Left hindlimb (tissue), 1 donor: ENCODE measurements around the gene CDC37L1.

ENCODE experiments used
- DNase-seq: peaks from one replicate; pipeline ENCODE4 v3.0.0-alpha.2; 2018

The CDC37L1 gene

DNA sequence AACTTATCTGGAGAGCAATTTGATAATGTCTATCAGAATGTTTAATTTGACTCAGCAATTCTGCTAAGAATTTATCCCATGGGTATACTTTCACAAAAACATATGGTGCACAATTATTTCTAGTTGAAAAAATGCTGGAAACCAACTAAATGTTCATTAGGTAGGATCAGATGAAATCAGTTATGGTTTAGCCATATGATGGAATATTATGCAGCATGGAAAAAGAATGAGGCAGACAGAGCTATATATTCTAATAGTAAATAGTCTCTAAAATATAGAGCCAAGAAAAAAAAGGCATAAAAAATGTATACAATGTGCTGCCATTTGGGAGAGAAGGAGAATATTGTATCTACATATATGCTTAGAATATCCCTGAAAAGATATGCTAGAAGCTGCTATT lies 9.5 kb upstream of the CDC37L1 start:
- no peak for DNase-seq

DNA sequence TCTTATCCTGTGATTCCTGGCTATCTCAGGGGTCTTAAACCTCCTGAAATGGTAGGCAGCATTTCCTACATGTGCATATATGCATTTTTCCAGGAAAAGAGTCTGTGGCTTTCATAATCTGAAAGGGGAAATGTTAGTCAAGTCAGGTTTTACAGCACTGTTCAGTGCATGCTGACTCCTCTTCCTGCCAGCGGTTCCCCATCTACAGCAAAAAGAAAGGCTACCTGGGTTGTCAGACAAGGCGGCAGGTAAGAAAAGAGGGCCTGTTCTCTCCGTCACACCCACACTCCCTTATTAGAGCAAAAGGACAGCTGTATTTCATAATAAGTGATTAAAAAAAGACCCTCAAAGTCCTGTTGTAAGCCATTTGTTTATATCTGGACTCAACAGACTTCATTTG lies 8.8 kb upstream of the CDC37L1 start:
- DNase-seq: no peak

DNA sequence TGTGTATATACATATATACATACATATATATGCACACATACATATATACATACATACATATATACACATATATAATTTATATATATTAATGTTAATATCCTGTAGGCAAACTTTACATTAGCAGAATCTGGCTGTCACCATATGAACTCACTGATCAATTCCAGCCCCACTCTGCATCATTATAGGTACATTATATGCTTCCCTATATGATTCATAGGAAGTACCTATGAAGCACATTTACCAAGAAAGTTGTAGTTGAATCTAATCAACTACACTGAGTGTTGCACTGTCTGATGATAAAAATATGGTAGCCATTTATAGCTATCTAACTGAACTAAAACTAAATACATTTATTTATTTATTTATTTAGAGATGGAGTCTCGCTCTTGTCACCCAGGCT lies 7.6 kb upstream of the CDC37L1 start:
- DNase-seq: no peak

DNA sequence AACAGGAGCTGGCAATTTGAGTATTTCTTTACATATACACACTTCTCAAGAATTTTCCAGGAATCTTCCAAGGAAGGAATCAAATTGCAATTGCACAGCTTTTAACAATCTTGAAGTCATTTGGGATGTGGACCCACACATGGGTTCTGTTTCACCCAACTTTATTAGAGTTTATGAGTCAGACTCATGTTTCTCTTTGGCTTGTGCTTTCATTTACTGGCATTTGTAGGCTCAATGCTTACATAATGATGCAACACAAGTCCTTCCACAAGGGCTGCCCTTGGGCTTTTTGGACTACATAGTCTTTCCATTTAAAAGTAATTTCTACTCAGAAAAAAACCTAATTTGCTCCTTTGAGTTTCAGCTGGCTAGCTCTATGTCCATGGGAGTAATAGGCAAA lies 4.6 kb upstream of the CDC37L1 start:
- DNase-seq: no peak

DNA sequence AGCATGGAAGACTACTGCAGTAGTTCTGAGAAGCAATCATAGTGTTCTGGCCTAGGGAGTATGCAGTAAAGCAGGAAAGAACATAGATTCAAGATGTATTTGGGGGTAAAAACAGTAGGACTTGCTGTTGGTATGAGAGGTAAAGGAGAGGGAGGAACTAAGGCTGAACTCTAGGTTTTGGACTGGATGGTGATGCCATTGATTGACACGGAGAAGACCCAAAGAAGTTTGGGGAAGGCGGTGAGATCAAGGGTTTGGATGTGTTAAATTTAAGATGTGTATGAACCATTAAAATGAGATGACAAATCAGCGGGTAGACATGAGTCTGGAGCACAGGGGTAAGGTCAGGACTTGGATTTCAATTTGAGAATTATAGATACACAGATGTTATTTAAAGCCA lies 2.0 kb upstream of the CDC37L1 start:
- no peak for DNase-seq

DNA sequence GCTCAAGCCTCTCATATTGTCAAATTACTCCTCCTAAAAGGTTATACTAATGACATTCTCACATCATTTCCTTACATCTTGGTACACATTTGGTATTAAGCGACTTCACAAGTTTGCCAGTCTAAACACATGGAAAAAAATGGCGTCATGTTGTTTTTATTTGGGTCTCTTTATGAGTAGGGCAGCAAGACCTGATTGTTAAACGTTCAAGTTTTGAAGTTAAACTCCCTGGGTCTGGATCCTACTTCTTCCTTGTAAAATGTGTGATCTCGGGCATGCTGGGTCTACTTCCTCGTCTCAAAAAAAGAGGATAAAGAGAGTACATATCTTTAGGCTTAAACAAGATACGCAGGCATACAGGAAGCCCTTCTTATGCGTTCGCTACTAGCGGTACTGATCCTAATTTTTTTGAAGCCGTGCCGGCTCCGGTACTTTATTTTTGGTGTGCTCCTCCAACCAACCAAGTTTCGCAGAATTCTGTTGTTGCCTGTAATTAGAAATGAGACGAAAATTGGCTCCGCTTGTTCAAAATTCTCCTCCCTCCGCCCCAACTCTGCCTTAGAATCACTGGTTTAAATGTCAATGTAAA lies 596 bp upstream of the CDC37L1 start:
- DNase-seq: no peak

DNA sequence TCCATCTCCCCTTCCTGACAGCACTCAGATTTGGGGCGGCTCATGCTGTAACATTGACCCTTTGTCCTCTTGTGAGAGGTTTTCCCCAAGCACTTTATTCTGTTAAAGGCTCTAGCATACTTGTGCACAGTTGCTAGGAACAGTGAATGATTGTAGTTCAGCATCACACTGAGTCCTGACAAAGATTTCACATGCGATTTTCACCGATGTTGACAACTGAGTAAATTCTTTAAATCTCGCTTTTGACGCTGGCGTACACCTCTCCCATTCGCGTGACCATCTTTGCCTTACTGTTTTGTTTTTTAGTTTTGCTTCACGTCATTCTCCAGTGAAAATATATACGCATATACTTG lies 780 bp downstream of the CDC37L1 start:
- no peak for DNase-seq

DNA sequence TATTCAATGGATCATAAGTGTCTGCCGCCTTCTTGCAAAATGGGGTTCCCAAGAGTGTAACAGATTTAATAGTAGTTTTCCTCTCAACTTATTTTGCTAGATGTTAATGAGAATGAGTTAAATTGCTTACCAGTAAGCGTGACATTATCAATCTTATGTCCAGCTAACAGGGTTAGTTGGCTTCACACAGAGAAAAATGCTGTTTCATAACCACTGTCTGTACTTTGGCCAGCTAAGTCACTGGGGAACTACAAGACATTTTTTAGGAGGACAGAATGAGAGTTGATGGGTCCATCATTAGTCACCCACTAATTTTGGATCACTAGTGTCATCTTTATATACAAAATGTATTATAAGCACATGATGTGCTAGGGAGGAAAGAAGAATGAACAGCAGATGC lies 1.4 kb downstream of the CDC37L1 start:
- no peak for DNase-seq

DNA sequence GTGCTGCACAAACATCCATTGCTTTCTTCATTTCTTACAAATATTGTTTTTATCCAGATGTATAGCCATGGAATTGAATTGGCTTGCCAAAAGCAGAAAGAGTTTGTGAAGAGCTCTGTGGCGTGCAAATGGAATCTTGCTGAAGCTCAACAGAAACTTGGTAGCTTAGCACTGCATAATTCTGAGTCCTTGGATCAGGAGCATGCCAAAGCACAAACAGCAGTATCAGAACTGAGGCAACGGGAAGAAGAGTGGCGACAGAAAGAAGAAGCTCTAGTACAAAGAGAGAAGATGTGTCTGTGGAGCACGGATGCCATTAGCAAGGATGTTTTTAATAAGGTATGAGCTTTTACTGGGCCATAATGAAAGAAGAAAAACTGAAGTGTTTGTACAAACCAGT lies 5.5 kb downstream of the CDC37L1 start:
- DNase-seq: no peak

DNA sequence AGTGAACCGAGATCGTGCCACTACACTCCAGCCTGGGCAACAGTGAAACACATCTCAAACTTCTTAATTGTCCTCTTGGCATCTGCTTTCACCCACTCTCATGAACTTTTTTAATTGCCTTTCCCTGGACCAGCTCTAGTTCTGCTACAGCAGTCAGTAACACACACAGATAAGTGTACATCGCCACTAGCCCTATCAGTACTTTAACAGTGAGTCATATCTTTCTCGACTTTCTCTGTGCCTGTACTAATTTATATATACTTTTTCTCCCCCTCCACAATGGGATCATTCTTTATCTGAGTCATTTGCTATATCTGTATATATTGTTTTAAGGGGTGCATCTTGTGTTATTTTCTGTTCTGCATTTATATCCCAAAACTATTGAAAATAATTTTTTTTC lies 6.7 kb downstream of the CDC37L1 start:
- no peak for DNase-seq

DNA sequence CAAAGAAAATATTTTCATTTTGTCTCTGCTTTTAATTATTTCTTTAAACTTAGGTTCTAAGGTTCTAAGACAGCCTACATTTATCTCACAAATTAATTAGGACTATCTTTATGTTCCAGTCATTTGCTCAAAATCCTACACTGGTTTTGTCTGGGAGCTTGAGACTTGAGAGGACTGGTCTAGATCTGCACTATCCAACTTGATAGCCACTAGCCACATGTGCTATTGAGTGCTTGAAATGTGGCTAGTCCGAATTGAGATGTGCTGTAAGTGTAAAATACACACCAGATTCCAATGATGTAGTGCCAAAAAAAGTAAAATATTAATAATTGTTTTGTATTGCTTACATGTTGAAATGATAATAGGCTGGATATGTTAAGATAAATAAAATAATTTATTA lies 7.2 kb downstream of the CDC37L1 start:
- no peak for DNase-seq

DNA sequence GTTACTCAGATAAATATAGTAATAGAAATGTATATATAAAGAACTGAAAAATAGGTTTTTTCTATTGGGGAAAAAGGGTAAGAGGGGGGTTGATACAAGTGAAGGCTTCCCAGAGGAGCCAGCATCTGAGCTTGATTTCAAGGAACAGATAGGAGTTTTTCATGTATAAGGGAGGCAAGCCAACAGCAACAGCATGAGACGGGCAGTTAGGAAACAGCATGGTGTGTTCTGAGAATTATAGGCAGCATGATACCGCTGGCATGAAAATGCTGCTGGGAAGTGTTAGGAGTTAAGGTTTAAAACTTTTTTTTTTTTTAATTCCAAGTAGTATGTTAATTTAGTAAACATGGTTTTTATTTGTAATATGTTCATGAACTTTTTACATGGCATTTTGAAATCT lies 9.7 kb downstream of the CDC37L1 start:
- no peak for DNase-seq

DNA sequence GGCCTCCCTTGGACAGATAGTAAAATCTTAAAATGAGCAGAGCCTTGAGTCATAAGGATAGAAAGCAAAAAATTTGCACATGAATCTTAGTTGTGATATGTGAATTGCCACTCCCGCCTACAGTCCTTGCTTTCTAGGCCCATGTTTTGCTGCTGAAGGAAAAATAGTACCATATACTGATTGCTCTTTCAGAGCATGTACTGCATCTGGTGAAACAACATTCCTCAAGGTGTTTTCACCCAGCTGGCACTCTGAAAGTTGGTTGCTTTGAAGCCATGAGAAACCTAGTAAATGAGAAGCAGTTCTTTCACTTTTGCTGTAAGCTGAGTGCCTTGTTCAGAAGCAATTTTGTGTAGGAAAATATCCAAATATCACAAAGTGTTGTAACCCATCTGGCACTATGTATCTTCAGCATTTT lies 10.3 kb downstream of the CDC37L1 start:
- no peak for DNase-seq

DNA sequence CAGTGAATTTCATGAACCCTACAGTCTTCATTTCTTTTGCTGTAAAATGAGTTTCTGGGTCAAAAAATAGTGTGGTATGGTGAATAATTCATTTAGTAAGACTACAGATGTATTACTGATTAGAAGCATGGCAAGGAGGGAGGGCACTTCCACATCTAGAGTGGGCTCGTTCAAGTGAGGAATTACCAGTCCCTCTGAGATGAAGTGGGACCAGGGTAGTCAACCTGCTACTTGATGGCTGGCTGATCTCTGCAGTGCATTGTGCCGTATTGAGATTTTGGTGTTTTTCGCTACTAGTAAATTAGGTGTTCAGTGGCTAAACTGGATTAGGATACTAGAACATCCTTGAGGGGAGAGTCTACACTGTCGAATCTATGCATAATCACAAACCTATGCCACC lies 10.8 kb downstream of the CDC37L1 start:
- no peak for DNase-seq

DNA sequence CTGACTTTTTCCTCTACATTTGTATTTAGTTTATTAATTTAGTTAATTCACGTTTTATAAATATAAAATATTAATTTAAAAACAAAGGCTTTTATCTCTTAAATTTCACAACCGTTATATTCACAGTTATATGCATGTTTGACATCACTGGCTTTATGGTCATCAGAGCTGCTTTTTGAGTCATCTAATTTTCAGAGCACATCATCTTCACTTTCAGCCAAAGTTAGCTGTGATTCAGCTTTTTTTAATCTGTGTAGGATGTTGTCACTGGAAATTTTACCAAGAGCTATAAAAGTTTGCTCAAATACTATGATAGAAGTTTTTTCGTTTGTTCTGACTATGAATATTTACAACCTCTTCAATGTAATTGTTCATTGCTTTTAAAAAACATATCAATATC lies 12.4 kb downstream of the CDC37L1 start:
- no peak for DNase-seq

DNA sequence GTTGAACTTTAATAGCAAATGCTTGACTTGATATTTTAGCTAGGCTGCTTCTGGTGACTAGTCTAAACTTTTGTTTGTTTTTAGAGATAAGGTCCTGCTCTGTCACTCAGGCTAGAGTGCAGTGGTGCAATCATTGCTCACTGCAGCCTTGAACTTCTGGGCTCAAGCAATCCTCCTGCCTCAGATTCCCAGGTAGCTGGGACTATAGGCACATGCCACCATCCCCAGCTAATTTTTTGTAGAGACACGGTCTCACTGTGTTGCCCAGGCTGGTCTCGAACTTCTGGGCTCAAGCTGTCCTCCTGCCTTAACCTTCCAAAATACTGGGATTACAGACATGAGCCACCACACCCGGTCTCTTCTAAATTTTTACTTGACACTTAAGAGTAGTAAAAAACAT lies 20.7 kb downstream of the CDC37L1 start:
- DNase-seq: no peak

DNA sequence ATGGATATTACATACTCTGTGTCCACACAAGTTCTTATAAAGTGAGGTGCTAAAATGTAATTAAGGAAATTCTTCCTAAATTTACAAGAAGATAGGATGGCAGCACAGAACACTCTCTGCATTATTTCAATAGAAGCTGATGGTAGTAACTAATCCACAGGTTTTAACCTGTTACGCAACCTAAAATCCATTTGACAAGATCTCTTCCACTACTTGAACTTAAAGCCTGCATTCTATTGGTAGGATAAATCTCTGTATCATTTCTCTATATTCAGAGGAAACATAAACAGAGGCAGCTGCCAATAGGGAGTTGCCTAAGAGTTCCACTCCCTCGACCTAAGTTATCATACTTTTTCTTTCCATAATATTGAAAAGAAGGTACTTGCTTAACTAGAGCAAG lies 21.6 kb downstream of the CDC37L1 start:
- no peak for DNase-seq

DNA sequence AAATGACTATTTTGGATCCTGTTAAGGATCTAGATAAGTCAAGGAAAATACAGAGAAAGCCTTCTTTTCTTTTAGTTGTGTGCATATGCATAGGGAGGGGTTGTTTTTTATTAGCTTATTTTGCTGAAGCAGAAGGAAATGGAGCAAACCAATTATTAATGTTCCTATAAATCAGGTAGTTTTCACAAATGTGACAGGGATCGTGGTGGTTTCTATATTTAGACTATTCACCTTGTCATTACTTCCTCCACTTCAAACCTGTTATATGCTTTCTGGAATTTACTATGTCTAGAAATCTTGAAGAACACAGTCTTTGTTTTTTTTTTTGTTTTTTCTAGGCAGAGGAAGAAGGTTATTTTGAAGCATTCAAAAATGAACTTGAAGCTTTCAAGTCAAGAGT lies 22.2 kb downstream of the CDC37L1 start:
- no peak for DNase-seq

DNA sequence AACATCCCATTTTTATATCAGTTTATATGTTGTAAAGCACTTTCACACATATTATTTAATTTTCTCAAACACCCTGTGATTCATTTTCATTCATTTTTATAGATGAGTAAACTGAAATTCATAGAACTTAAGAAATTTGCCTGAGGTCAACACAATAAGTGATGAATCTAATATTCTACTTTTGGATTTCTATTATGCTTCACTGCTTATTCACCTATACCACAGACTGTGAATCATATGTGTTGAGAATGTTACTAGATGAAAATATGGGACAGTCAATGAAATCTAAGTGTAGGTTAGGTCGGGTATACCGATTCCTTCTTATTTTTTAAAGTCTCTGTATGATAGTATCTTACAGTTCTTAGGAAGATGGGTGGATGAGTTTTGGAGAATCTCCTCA lies 24.8 kb downstream of the CDC37L1 start:
- no peak for DNase-seq

DNA sequence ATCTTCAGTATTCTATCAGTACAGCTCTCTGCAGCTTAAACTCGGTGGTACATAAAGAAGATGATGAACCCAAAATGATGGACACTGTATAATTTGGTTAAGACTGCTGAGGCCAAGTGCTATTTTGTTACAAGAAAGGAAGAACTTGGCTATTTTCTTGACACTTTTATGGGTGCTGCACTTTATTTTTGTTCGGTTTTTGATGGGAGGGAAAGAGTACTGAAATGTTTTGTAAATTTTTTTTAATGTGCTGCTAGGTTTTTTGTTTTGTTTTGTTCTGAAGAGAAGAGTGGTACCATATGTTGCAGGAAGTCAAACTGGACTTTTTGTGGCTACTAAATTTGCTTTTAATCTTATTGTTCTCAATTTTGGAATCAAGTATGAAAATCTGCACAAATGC lies 26.7 kb downstream of the CDC37L1 start:
- no peak for DNase-seq

DNA sequence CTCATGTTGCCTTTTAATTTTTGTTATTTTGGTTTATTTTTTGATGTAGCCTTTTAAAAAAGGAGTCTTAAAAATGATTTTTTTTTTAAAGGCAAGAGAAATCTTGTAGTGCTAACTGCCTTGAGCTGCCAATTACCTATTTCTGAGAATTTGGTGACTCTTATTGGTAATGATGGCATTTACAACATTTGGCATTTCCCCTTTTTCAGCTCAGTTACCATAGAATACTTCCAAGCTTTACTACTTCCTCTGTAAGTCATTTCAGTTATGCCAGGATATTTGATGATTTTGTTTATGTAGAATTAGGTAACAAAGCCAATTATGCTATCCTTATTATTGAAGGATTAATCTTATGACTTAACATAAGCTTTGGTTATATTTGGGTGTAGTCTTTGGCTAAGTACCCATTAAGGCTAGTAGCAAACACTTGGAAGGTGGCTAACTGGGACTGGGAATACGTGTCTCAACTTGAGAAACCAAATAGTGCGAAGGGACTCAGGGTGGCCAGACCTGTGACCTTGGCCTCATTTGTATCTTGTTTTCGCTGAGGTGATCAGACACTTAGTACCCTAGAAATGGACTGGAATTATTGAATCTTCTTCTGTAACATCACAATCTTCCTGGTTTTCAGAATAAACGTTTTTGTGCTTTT lies 27.7 kb downstream of the CDC37L1 start:
- DNase-seq: no peak

DNA sequence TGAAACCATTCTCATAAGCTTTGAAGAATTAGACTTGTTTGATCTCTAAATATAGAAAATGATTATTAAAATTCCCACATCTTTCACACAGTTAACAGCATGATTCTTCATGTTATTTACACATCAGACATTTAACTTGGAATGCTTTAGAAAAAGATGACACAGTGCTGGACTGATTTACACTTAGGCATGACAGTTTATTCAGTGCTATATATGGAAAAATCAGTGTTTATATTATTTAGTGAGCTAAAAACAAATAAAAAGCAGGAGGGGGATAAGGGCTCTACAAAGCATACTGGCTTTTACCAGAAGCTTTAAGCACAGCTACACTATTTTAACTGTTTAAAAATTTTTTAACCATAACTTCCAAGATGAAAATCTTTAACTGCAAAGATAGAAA lies 30.0 kb downstream of the CDC37L1 start:
- no peak for DNase-seq

DNA sequence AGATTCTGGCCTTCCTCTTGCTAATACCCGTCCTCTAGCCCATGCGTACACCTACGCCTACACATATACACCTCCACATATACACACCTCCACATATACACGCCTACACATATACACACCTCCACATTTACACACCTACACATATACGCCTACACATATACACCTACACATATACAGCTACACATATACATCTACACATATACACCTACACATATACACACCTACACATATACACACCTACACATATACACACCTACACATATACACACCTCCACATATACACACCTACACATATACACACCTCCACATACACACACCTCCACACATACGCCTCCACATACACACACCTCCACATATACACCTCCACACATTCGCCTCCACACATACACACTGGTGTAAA lies 34.5 kb downstream of the CDC37L1 start:
- DNase-seq: no peak

DNA sequence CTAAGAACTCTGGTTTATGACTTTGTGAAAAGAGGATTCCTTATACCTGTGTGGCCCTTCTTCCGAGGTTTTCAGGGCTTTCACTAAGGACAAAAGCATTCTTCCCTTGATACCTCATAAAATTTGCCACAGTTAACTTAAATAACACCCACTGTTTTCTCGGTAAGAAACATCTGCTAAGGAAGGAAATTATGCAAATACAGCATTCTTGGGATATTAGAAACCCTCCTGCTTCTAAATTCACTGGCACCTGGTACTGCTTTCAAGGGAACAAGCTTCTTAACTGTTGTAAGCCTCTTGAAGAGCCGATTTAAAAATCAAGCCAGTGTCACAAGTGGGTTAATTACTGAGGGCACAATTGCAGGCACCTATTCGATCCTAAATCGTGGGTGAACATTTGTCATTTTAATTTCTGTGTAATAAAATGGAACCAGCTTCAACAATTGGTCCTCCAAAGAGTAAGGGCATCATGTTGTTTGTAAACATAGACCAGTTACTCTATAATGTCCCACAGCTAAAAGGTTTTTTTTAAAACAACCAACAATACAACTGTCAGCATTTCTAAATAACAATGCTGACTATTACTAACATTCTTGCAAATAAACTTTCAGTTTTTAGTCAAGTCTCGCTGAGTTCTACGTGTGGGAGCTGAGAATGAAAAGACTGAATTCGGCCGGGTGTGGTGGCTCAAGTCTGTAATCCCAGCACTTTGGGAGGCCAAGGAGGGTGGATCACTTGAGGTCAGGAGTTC lies 35.1 kb downstream of the CDC37L1 start:
- no peak for DNase-seq

DNA sequence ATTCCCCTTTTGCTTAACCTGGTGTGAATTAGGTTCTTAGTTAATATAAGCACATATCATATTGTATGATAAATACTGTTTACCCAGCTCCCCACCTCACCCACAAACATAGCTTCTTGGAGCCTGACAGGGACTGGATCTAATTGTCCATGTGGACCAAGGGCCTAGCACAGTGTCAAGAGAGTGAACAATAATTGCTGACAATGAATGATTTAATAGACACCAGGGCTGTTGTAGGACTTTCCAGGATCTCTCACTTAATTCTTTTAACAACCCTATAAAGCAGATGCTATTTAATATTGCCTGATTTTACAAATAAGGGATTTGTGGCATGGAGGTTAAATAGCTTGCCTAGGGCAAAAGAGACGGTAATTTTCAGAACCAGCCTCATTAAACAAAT lies 36.8 kb downstream of the CDC37L1 start:
- no peak for DNase-seq
